Measurements from ENCODE around the gene APOL5. TPM values are rescaled to one million over a fixed set of nuclear protein-coding genes. Genes with fewer than 3 reads are reported as not detected.

APOL5 gene
- total RNA-seq, 2 donors from 2014 or later: not detected

DNA sequence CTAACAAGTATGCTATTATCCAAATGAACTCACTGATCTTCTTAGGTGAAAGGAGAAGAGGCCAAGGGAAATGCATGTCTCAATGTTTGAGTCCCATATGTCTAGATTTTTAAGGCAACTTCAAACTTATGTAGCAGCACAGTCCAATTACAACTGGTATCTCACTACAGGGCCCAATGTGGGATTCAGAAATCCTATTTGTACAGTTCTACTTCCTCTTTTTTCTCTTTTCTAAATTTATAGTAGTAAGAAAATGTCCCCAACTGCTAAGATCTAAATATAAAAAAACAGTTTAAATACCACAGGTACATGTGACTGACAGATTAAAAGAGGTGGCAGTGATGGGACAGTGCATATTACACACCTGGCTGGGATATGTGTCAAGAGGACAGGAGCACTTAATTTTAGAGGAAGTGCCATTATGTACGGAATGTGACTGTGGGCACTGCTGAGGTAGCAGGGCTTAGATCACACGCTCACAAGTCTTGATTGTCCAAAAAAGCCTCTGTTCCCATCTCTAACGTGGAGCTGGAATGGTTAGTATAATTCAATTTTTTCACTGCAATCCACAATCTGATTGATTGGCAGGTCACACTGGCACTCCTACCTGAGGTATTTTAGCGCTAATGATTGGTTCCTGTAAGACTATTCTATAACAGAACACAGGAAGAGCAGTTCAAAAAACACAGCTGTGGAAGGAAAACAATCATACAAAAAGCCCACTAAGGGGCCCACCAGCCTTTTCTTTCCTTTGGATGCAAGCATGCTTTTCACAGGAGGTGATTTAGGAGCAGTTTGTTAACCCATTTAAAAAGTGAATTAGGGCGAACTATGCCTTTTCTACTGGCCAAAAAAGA, 34.6 kb downstream of the APOL5 start:
- Histone ChIP-seq H3K9me3 (no peaks in the 10 kb centered on the region), H3K4me3 (no peak overlapping the region), H3K36me3 (replicated peaks in 1 of 2; ENCODE audit: insufficient read depth in 1 of 2, low read depth in 2 of 2) (no peaks in the 10 kb centered on the region), H3K27me3 (no peaks in the 10 kb centered on the region), H3K4me1 (peaks cover 14% of the 10 kb centered on the region), H3K27ac (no peak overlapping the region)
- ATAC-seq (no peak), DNase-seq (no peak)
- intact Hi-C loops (cut with DNase I): no loop called here
- no peak for TF ChIP-seq POLR2A (IDR thresholded peaks at IDR 0.05)
- no peak for TF ChIP-seq CTCF (IDR thresholded peaks at IDR 0.05)
- 70 to 72% methylated on average over 5 of the region's 5 CpGs for WGBS, 2 donors

GRCh38 chr22:35752863-35753189, 35.2 kb downstream of the APOL5 start:
- Histone ChIP-seq H3K27me3 (no peaks in the 10 kb centered on the region), H3K9me3 (no peaks in the 10 kb centered on the region), H3K4me3 (no peak overlapping the region), H3K4me1 (peaks cover 14% of the 10 kb centered on the region), H3K27ac (no peak overlapping the region), H3K36me3 (replicated peaks in 1 of 2; ENCODE audit: insufficient read depth in 1 of 2, low read depth in 2 of 2) (no peaks in the 10 kb centered on the region)
- intact Hi-C loops (cut with DNase I): no loop called here
- DNase-seq (no peak), ATAC-seq (no peak)
- no peak for TF ChIP-seq POLR2A (IDR thresholded peaks at IDR 0.05)
- no peak for TF ChIP-seq CTCF (IDR thresholded peaks at IDR 0.05)
- WGBS, 2 donors: 85 to 86% methylated on average over 3 of the region's 3 CpGs

GRCh38 chr22:35754761-35755160, 37.1 kb downstream of the APOL5 start:
- ATAC-seq: no peak
- TF ChIP-seq POLR2A (IDR thresholded peaks at IDR 0.05) (no peak), CTCF (IDR thresholded peaks at IDR 0.05) (no peak)
- 80 to 89% methylated on average over 2 of the region's 2 CpGs for WGBS, 2 donors
- intact Hi-C loops (cut with DNase I): no loop called here
- Histone ChIP-seq H3K36me3 (replicated peaks in 1 of 2; ENCODE audit: insufficient read depth in 1 of 2, low read depth in 2 of 2) (peaks cover 5% of the 10 kb centered on the region in 2 donors), H3K27ac (no peak overlapping the region), H3K27me3 (no peaks in the 10 kb centered on the region), H3K9me3 (no peaks in the 10 kb centered on the region), H3K4me1 (peaks cover 14% of the 10 kb centered on the region), H3K4me3 (no peak overlapping the region)
- DNase-seq: no peak

DNA sequence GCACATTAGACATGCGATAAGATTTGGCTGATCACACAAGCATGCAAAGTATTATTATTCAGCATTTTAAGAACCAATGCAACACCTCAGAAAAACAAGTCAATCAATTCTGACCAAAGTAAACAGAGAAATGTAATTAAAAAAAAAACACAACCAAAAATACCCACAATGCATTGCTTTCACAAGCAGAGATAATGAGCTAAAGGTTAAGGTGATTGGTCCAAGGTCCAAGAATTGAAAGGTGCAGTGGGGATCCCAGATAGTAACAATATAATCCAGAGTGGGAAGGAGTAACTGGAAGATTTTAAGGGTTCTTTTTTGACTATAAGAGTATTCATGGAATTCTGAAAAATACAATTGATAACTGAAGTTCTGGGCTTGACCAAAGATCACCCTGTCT, 39.0 kb downstream of the APOL5 start:
- Histone ChIP-seq H3K36me3 (replicated peaks in 1 of 2; ENCODE audit: insufficient read depth in 1 of 2, low read depth in 2 of 2) (peaks cover 5 to 8% of the 10 kb centered on the region in 2 donors), H3K27ac (no peak overlapping the region), H3K9me3 (no peaks in the 10 kb centered on the region), H3K4me3 (no peak overlapping the region), H3K27me3 (no peaks in the 10 kb centered on the region), H3K4me1 (peaks cover 14% of the 10 kb centered on the region)
- WGBS, 2 donors: 43 to 75% methylated on average over 1 of the region's 1 CpG
- DNase-seq (no peak), ATAC-seq (no peak)
- TF ChIP-seq CTCF (IDR thresholded peaks at IDR 0.05) (no peak), POLR2A (IDR thresholded peaks at IDR 0.05) (no peak)
- intact Hi-C loops (cut with DNase I): no loop called here

DNA sequence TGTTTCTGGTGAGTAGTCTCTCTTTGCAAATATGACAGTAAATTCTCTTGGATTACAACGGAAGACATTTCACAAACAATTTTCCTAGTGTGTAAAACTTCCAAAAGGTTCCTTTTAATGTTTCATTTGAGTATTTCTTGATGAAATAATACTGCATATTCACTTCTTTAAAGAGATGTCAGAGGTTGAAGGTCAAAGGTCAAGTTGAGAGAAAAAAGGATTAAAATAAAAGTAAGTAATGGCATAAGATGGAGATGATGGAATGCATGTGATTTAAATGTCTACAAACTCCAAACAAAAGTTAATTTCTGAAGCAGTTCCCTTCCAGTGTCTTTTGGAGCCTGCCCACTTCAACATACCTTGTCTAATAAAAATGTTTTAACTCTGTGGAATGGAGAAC, 40.7 kb downstream of the APOL5 start:
- WGBS, 2 donors: 73 to 86% methylated on average over 1 of the region's 1 CpG
- TF ChIP-seq POLR2A (IDR thresholded peaks at IDR 0.05): no peak
- no peak for TF ChIP-seq CTCF (IDR thresholded peaks at IDR 0.05)
- no peak overlapping the region for H3K4me3 ChIP-seq
- ATAC-seq (no peak), DNase-seq (no peak)
- peaks cover 5 to 8% of the 10 kb centered on the region in 2 donors for H3K36me3 ChIP-seq (replicated peaks in 1 of 2; ENCODE audit: insufficient read depth in 1 of 2, low read depth in 2 of 2)
- no peaks in the 10 kb centered on the region for H3K9me3 ChIP-seq
- peaks cover 14% of the 10 kb centered on the region for H3K4me1 ChIP-seq
- H3K27ac ChIP-seq: no peak overlapping the region
- no peaks in the 10 kb centered on the region for H3K27me3 ChIP-seq
- intact Hi-C loops (cut with DNase I): no loop called here

Data from body of pancreas (tissue), 4 donors.